ENCODE data around the gene MICAL1.
"Not testable (repeated sequence)": the region's sequence is repeated elsewhere in the genome, so short reads cannot be mapped to it uniquely, and the experiment has no call there.

Gene MICAL1

DNA sequence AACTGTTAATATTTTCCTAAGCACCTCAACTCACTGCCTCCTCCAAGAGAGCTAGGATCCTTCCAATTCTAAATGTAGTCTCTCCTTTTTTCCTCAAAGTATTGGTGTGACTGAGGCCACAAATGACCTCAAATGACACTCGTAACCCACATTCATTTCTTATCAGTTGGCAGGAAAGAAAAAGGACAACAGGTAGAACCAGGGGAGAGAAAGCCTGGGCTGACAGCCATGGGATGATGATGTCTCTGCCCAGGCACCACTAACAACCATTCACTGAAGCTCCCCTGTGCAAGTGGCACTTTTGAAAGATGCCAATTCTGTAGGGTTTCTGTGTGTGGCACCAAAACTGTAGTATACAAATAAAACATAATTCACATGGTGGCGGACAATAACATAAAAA lies 20.1 kb upstream of the MICAL1 start:
- no peak for DNase-seq (ENCODE audit: low spot score)

DNA sequence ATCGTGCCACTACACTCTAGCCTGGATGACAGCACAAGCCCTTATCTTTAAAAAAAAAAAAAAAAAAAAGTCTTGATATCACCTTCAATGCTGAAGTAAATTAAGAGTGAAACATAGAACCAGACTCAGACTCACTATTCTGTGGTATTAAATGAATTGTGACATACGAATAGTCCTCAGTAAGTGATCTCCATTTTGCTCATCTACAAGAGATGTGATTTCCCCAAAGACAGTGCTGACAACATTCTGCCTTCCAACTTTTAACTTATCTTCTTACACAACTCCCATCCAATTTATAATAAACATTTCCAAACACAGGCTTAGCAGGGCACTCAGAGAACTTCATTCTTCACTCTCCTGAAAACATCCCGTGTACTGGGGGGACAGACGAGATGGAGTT lies 19.4 kb upstream of the MICAL1 start:
- DNase-seq (ENCODE audit: low spot score) = no peak

GRCh38 chr6:109473120-109473519 lies 17.5 kb upstream of the MICAL1 start:
- peak; percentile 67 for DNase-seq (ENCODE audit: low spot score)

DNA sequence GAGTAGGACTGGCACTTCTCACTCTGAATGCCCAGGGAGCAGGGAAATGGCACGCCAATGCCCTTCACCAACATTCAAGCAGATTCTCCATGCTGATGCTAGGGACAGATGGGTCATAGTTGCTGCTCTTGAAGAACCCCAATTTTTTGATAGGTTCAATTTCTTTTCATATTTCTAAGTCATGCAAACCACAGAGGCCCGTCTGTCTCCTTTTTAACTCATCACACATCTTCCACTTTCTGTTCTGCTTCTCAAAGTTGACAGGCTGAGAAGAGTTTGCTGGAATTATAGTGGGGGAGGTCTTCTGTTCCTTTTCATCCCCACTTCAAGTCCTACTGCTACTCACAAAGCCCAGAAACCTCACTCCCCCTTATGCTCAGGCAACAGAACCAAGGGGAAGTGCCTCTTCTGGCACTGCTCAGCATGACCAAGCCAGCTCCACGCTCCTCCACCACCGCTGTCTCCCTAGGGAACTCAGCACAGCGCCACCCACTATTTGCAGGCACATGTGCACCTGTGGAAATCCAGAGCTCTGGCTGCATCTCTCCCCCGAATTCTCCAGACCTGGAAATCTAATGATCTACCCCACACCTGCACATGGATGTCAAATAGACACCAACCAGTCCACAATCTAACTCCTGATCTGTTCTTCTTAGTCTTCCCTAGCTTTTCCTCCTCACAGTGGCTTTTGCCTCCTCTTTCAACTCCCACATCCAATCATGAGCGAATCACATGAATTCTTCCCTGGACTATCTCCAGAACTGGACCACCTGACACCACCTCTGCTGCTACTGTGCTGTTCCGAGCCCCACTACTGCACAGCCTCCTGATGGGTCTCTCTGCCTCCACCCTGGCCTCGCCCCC lies 16.8 kb upstream of the MICAL1 start:
- DNase-seq (ENCODE audit: low spot score) = peak; percentile 68

GRCh38 chr6:109471105-109471810 lies 15.7 kb upstream of the MICAL1 start:
- DNase-seq (ENCODE audit: low spot score) = no peak

GRCh38 chr6:109469591-109470189 lies 14.1 kb upstream of the MICAL1 start:
- no peak for DNase-seq (ENCODE audit: low spot score)

- no peak for DNase-seq (ENCODE audit: low spot score)
Measured at GRCh38 chr6:109467696-109468095, 12.1 kb upstream of the MICAL1 start.

- no peak for DNase-seq (ENCODE audit: low spot score)
Measured at GRCh38 chr6:109466212-109466923, 10.8 kb upstream of the MICAL1 start.

- DNase-seq (ENCODE audit: low spot score) = peak; percentile 67
Measured at GRCh38 chr6:109465772-109466171, 10.2 kb upstream of the MICAL1 start.

GRCh38 chr6:109461733-109462526 lies 6.4 kb upstream of the MICAL1 start:
- no peak for DNase-seq (ENCODE audit: low spot score)

GRCh38 chr6:109461205-109461604 lies 5.6 kb upstream of the MICAL1 start:
- not testable (repeated sequence) for DNase-seq (ENCODE audit: low spot score)

DNA sequence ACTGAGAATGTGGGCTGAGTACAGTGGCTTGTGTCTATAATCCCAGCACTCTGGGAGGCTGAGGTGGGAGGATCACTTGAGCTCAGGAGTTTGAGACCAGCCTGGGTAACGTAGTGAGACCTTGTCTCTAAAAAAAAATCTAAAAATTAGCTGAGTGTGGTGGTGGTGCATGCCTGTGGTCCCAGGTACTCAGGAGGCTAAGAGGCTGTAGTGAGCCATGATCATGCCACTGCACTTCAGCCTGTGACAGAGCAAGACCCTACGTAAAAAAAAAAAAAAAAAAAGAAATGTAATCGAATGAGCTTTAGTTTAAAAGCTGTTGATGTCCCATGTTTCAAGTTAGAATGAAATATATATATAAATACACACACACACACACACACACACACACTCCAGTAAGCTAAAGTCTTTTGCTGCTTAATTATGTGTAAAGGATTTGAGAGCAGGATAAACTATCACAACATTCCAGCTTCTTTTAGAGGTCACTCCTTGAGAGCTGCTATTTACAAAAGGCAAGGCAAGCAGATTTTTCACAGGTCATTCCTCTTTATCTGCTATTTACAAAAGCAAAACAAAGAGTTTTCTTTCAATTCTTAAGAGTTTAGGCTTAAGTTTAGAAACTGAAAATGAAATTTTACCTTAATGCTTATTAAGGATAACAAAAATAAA lies 4.7 kb upstream of the MICAL1 start:
- no peak for DNase-seq (ENCODE audit: low spot score)

DNA sequence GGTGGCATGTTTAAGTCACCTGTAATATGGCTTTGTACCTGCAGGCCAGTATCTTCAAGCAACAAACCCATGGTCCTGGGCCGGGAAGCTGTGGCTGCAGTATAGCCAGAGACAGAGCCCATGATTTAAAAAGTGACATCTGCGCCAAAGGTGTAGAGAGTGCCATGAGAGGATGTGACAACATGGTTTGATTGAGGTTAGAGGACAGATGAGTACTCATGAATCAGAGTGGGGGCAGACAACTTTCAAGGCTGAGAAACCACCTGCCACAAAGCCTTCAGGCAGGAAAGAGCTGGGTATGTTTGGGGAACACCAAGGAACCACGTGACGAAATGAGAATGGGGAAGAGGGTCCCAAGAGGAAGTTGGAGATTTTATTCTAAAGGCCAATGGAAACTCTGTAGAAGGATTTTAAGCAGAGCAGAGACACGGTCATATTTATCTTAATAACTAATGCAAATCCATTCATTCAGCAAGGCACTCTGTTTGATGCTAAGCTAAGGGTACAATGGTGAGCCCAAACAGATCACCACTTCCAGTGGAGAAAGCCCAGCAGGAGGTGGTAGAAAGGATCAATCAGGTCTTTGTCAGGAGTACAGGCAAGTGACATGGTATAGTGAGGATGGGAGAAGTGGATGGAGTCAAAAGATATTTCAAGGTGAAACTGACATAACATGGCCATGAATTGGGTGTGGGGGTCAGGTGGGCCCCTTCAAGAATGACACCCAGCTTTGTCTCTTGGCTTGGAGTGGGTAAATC lies 3.4 kb upstream of the MICAL1 start:
- no peak for DNase-seq (ENCODE audit: low spot score)

DNA sequence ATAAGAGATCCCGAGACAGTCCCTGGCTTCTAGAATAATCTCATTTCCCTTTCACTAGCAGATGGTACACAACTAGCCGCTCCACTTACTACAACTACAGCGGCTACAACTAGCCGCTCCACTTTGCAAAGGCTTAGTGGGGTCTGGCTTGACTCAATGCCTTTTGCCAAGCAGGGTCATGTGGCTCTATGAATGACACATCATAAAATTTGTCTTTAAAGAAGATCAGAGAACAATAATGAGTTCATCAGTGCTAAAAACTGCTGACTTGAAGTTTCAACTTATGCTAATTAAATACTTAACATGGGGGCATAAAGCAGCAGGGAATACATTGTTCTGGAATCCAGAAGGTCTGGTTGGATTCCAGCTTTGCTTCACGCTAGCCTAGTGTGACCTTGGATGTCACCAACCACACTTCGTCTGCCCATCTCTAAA lies 2.0 kb upstream of the MICAL1 start:
- no peak for DNase-seq (ENCODE audit: low spot score)

DNA sequence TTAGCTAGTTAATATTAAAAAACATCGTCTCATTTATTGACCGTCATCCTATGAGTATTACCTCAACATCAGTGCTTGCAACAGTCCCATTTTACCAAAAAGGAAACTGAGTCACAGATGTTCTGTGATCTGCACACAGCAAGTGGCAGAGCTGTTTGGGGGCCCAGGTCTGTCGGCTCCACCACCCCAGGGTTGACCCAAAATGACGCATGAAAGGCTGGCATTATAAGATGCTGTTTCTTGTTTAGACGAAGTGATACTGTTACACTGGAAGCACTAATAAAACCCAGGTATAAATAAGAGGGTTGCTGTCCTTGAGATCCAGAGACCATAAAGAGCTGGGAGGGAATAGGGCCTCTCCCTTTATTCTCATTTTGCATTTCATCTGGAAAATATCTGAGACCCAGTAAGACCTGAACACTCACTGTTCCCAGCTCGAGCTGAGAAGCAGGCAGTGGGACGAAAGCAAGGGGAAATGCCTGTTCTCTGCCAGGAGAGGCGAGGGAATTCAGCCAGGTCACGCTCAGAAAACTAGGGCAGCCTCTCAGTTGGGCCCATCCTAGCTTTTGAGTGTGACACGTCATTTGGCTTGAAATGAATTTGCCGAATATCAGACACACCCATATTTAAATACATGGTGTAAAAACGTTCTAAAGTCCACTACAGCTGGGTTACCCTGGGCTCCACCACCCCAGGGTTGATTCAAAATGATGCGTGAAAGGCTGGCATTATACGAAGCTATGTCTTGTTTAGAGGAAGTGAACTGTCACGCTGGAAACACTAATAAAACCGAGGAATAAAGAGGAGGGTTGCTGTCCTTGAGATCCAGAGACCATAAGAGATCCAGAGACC lies 1.4 kb upstream of the MICAL1 start:
- DNase-seq (ENCODE audit: low spot score) = no peak

GRCh38 chr6:109456111-109456583 lies 575 bp upstream of the MICAL1 start:
- no peak for DNase-seq (ENCODE audit: low spot score)

GRCh38 chr6:109454496-109455436 lies 806 bp downstream of the MICAL1 start:
- no peak for DNase-seq (ENCODE audit: low spot score)

All from putamen (tissue), 1 donor.